AG09319 (cell line): Measurements from ENCODE around the gene SYNC.
A peak's percentile ranks its signal among the peaks of the same experiment; 100 is the strongest.
"Not testable (repeated sequence)": the region's sequence is repeated elsewhere in the genome, so short reads cannot be mapped to it uniquely, and the experiment has no call there.

ENCODE experiments used
- DNase-seq: peaks from one replicate; pipeline ENCODE4 v3.0.0-alpha.2; 2010; ENCODE audit warnings: low read depth; ENCODE audit errors: extremely low read depth
- TF ChIP-seq, protein P1 (sequence below): IDR thresholded peaks from 2 replicates; pipeline ENCODE4 v1.5.1; 2011; ENCODE audit warnings: low read depth, mild to moderate bottlenecking, inconsistent platforms, low read length, moderate library complexity

The SYNC gene

GRCh38 chr1:32650752-32651460, 51.7 kb downstream of the SYNC start, which contains the start of gene RBBP4:
Gene RBBP4 (plus strand): TSS chr1:32651208. CDS start chr1:32651307, 99 bp downstream.
- TF ChIP-seq, protein P1, sequence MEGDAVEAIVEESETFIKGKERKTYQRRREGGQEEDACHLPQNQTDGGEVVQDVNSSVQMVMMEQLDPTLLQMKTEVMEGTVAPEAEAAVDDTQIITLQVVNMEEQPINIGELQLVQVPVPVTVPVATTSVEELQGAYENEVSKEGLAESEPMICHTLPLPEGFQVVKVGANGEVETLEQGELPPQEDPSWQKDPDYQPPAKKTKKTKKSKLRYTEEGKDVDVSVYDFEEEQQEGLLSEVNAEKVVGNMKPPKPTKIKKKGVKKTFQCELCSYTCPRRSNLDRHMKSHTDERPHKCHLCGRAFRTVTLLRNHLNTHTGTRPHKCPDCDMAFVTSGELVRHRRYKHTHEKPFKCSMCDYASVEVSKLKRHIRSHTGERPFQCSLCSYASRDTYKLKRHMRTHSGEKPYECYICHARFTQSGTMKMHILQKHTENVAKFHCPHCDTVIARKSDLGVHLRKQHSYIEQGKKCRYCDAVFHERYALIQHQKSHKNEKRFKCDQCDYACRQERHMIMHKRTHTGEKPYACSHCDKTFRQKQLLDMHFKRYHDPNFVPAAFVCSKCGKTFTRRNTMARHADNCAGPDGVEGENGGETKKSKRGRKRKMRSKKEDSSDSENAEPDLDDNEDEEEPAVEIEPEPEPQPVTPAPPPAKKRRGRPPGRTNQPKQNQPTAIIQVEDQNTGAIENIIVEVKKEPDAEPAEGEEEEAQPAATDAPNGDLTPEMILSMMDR = no peak
- DNase-seq = peak; percentile 94

DNA sequence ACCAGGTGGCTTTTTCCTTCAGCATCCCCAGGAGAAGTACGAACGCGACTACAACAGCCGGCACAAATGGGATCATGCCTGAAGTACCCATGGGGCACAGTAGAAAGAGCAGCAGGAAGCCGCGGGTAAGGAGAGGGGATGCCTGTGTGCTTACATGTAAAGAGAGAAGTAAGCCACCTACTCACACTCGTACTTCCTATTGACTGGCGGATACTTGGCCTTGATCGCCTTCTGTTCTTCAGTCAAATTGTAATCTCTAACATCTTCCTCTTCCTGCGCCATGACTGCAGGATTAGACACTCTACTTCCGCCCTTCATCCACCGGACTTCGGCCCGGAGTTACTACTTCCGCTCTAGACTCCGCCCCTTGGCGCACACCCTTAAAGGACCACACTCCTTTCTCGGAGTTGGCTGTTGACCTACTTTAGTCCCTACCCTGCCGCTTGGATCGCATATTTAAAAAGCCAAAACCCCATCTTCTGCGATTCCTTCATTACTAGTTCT, 52.3 kb downstream of the SYNC start, which contains the start of gene ZBTB8OS:
Gene ZBTB8OS, minus strand, starts transcription at position 303 of the 504 bp plus-strand sequence. Its CDS starts 21 bp downstream, at position 282.
- DNase-seq = peak; percentile 77
- TF ChIP-seq, protein P1 = no peak

- TF ChIP-seq, protein P1 = no peak
- no peak for DNase-seq
Observed at GRCh38 chr1:32647308-32648134, 55.0 kb downstream of the SYNC start.

- TF ChIP-seq, protein P1 = no peak
- DNase-seq = no peak
Observed at GRCh38 chr1:32644426-32644825, 58.1 kb downstream of the SYNC start.

DNA sequence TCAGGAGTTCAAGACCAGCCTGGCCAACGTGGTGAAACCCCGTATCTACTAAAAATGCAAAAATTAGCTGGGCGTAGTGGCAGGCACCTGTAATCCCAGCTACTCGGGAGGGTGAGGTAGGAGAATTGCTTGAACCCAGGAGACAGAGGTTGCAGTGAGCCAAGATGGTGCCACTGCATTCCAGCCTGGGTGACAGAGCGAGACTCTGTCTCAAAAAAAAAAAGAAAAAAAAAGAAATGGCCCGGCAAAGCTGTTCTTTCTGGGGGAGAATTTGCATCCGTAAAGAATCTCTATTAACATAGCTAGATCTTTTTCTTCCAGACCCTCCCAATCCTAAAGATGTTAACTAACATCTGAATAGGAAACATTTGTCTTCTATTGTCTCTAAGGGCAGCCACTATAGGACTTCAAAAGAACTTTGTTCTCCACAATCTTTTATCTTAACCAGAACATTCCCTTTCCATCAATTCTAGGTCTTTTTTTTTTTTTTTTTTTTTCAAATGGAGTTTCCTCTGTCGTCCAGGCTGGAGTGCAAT, 60.2 kb downstream of the SYNC start:
- DNase-seq = not testable (repeated sequence)

- TF ChIP-seq, protein P1 = no peak
- DNase-seq = no peak
Observed at GRCh38 chr1:32639489-32640075, 63.0 kb downstream of the SYNC start.

- TF ChIP-seq, protein P1 = no peak
- no peak for DNase-seq
Observed at GRCh38 chr1:32636914-32637645, 65.5 kb downstream of the SYNC start.
